GM19328 (cell line): ENCODE results near the gene B4GALT2.

Source experiments
- ATAC-seq: cut with Tn5 transposase; IDR thresholded peaks from one replicate; pipeline ENCODE4 v1.9.1; 2021; ENCODE audit warnings: mild to moderate bottlenecking, moderate library complexity; ENCODE audit not compliant: unreplicated experiment

The B4GALT2 gene

GRCh38 chr1:43969746-43970466 lies 9.1 kb upstream of the B4GALT2 start, which contains the start of gene DPH2:
Gene DPH2, plus strand, starts transcription at chr1:43970010. Its CDS starts 166 bp downstream, at chr1:43970176.
- peak; percentile 92 for ATAC-seq

- ATAC-seq = no peak
These were observed 8.5 kb upstream of the B4GALT2 start for GRCh38 chr1:43970502-43970901.

GRCh38 chr1:43970911-43971310 lies 8.1 kb upstream of the B4GALT2 start:
- ATAC-seq = no peak

GRCh38 chr1:43971336-43971980 lies 7.6 kb upstream of the B4GALT2 start:
- no peak for ATAC-seq

GRCh38 chr1:43973981-43974442 lies 5.0 kb upstream of the B4GALT2 start:
- no peak for ATAC-seq

DNA sequence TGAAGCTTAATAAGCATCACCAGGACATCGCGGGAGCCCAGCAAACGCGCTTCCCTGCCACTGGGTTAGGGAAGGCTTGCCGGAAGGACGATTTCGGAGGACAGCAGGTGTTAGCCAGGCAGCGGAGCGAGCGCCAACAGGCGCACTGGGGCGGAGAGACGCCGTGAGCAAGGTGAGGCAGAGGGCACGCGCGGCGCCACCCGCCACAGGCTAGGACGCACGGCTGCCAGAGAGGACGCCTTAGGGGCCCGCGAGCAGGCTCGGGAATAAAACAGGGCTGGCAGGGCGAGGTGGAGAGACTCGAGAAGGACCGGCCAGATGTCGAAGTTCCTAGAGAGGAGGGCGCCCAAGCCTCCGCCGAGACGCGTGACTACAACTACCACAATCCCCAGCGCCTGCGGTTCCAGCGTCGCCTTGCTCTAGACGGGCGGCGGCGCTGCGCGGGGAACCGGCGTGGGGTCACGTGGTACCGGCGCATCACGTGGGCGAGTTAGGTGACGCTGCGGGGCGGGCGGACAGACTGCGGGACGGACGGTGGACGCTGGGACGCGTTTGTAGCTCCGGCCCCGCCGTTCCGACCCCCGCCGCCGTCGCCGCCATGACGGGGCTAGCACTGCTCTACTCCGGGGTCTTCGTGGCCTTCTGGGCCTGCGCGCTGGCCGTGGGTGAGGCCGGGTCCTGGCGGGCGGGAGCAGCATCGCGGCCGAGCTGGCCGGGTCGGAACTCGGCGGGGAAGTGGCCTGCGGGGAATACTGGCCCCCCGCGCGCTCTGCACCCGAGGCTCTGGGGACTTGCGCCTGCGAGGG lies 4.4 kb upstream of the B4GALT2 start, which contains the start of gene ATP6V0B:
ATP6V0B (plus strand) TSS at position 518 of the 806 bp plus-strand sequence; CDS start at position 599, 81 bp downstream.
- ATAC-seq = peak; percentile 56

GRCh38 chr1:43975249-43975961 lies 3.6 kb upstream of the B4GALT2 start:
- no peak for ATAC-seq

- ATAC-seq = no peak
These were observed 3.0 kb upstream of the B4GALT2 start for GRCh38 chr1:43976045-43976444.

GRCh38 chr1:43976890-43977289 lies 2.1 kb upstream of the B4GALT2 start:
- ATAC-seq = no peak

DNA sequence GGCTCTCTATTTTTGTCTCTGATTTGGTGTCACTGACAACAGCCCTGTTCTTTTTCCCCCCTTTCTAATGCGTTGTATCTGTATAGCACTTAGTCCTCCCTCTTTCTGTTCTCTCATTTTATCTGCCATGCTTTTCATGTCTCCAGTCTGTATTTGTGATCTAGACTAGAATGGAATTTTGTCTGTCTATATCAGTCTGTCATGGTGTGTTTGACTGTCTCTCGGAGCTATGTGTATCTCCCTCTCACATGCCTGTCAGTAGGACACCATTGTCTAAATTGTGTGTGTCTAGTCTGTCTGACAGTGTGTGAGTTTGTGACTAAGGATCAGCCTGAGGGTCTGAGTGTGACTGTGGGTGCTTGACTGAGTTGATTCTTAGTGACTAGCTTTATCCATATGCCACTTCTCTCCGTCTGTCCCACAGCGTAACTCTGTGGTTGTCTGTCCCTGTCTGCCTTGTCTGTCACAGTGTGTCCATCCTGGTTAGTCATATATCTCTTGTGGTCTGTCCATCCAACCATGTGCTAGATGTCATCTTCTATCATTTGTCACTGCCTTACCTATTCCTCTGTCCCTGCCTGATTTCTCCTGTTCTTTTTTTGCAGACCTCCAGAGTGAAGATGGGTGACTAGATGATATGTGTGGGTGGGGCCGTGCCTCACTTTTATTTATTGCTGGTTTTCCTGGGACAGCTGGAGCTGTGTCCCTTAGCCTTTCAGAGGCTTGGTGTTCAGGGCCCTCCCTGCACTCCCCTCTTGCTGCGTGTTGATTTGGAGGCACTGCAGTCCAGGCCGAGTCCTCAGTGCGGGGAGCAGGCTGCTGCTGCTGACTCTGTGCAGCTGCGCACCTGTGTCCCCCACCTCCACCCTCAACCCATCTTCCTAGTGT lies 1.4 kb upstream of the B4GALT2 start:
- no peak for ATAC-seq

DNA sequence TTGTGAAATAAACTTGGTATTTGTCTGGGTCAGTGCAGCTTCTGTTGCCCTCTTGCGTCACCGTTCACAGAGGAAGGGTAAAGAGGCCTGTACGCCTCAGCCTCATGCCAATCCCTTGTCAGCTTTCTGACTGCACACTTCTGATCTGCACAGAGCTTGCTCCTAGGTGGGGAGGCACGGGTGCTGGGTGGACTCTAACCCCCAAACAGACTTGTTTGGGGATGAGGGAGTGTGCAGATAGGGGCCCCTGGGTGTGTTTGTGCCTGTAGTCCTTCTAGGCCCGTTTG lies 803 bp upstream of the B4GALT2 start:
- no peak for ATAC-seq

- no peak for ATAC-seq
These were observed 184 bp downstream of the B4GALT2 start for GRCh38 chr1:43979261-43979527.

GRCh38 chr1:43979528-43980254 lies 681 bp downstream of the B4GALT2 start:
- ATAC-seq = no peak

DNA sequence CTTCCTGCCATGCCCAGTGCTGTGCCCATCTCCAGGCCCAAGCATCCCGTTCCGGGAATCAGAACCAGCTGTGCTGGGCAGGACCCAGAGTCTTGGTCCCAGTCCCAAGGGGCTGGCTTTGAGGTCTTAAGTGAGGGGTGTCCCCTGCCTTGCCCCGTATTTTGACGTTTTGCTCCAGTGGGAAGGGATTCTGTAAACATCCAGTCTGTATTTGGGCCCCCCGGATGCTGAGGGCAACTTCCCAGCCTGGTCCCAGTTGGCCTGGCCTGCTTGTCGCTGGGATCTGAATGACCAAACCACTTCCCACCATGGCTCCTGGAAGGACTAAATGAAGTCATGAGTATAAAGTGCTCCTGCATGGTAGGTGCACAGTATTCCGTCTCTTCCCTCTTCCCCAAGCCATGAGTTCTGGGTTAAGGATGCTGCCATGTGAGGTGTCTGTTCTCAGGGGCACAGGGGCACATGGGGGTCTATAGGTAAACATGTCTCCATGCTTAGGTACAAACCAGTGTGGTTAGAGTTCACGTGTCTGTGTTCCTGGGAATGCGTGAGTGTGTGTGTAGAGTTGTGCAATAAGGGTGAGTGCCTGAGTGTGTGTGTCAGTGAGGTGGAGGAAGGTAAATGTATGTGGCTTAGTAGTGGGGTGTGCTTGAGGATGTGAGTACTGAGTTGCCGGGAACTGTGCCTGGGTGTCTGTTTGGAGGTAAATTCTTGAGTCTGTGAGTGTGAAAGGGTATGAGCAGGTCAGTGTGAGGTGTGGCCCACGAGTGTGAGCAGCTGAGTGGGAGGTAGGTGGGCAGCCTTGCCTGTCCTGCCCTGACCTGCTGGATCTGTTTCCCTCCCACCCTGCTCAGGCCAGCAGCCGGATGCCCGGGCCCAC lies 1.5 kb downstream of the B4GALT2 start:
- ATAC-seq = no peak

DNA sequence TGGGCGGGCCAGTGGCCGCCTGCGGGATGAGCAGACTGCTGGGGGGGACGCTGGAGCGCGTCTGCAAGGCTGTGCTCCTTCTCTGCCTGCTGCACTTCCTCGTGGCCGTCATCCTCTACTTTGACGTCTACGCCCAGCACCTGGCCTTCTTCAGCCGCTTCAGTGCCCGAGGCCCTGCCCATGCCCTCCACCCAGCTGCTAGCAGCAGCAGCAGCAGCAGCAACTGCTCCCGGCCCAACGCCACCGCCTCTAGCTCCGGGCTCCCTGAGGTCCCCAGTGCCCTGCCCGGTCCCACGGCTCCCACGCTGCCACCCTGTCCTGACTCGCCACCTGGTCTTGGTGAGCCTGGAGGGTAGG lies 2.1 kb downstream of the B4GALT2 start:
- ATAC-seq = no peak

DNA sequence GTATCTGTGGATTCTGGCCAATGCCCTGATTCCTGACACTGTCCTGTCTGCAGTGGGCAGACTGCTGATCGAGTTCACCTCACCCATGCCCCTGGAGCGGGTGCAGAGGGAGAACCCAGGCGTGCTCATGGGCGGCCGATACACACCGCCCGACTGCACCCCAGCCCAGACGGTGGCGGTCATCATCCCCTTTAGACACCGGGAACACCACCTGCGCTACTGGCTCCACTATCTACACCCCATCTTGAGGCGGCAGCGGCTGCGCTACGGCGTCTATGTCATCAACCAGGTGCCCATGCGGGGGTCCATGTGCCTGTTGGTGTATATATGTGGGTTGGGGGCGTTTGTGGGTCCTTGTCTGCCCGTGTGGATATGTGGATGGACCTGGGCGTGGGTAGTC lies 2.6 kb downstream of the B4GALT2 start:
- no peak for ATAC-seq

GRCh38 chr1:43982241-43982640 lies 3.2 kb downstream of the B4GALT2 start:
- ATAC-seq = no peak

DNA sequence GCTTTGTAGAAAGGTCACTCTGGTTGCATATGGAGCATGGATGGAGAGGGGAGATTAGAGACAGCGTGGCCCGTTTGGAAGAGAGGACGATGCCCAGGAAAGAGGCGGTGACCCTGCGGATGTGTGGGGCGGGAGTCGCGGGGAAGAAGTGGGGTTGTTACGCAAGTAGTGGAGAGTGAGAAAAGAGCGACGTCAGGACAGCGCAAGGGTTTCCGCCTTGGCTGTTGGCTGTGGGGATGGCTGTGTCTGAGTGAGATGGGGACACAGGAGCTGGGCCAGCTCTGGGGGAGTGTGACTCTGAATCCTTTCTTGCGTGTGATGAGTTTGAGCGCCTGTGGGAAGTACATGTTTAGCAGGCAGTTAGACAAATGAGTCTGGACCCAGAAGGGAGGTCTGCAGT lies 3.8 kb downstream of the B4GALT2 start:
- no peak for ATAC-seq
